ENCODE data around the gene NFX1.

NFX1 gene

DNA sequence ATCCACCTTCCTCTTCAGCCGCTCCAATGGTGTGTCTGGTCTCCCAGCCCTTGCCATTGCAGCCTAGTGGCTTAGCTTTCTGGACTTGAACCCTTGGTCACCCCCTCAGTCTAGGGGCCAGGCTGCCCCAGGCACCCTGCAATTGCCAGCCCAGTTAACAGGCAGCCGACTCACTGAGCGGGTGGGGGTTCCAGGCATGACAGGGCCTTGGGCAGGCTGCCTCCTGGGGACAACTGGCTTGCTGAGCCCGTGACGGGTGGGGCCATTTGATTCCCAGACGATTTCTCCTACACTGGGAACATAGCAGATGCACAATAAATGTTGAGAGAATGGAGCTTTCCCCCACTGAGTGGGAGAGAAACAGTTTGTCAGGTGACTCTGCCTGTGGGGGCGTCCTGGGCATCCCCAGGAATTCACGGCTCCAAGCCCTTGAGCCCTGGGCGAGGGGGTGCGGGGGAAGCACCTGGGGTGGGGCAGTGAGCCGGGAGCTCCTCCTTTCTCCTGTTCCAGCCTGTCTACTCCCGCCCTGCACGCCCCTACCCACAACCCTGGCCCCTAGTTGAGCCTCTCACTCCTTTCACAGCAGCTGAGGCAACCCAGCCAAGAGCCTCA is 124.7 kb downstream of the NFX1 start:
- H3K4me3 ChIP-seq (ENCODE audit: low read depth, low read length): no peak overlapping the region
- DNase-seq (ENCODE audit: low read depth, low spot score): no peak
- ChIA-PET POLR2A (no interaction called here), CTCF (interaction anchor here (0.8 to 6.2 kb wide), 23 partner anchors 8 to 142 kb away, joined by 3 to 51 read pairs (median 6); partner anchors contain the start of genes AQP3 and AQP7)
- TF ChIP-seq, protein P1, sequence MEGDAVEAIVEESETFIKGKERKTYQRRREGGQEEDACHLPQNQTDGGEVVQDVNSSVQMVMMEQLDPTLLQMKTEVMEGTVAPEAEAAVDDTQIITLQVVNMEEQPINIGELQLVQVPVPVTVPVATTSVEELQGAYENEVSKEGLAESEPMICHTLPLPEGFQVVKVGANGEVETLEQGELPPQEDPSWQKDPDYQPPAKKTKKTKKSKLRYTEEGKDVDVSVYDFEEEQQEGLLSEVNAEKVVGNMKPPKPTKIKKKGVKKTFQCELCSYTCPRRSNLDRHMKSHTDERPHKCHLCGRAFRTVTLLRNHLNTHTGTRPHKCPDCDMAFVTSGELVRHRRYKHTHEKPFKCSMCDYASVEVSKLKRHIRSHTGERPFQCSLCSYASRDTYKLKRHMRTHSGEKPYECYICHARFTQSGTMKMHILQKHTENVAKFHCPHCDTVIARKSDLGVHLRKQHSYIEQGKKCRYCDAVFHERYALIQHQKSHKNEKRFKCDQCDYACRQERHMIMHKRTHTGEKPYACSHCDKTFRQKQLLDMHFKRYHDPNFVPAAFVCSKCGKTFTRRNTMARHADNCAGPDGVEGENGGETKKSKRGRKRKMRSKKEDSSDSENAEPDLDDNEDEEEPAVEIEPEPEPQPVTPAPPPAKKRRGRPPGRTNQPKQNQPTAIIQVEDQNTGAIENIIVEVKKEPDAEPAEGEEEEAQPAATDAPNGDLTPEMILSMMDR (IDR thresholded peaks at IDR 0.05; ENCODE audit: insufficient read depth, low read length, missing control alignments): no peak

DNA sequence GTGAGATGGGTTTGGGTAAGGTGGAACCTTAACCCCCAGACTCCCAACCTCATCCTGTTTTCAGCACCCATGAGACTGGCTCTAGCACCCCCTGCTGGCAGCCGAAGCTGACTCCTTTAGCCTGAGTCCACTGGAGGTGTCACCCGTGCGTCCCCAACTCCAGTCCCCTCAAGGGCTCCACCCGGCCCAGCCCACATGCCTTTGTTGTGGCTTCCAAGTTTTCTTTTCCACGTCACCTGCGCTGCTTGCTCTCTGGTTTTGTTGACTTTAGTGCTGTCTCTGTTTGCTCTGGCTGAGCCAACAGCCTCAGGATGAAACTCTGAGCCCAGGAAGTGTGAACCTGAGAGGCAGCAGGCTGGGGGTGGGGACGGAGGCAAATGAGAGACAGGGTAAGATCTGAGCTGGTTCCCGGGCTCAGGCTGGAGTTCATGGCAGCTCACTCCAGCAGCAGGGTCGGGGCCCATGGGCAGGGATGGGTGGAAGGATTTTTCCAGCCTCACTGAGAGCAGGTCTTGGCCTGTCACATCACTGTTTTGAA is 125.3 kb downstream of the NFX1 start:
- TF ChIP-seq, protein P1 (IDR thresholded peaks at IDR 0.05; ENCODE audit: insufficient read depth, low read length, missing control alignments): peak; percentile 75
- POLR2A ChIA-PET: no interaction called here

DNA sequence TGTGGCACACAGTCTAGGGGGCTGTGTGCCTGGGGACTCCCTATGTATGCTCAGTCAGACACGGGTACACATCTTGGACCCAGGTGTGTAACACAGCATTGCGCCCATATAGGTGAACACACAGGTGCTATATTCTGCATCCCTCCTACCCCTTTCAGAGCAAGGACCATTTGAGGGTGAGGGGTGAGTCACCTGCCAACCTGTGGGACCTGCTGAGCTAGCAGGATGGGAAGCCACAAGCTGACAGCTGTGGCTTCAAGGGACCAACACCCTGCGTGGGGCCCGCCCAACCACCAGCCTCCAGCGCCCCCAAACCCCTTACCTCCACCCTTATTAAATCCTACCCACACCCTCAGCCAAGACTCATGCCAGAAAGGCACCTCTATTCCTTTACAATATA is 126.7 kb downstream of the NFX1 start:
- POLR2A ChIA-PET: no interaction called here
- CTCF ChIA-PET: interaction anchor here (1.7 to 6.2 kb wide), 10 partner anchors 8 to 131 kb away, joined by 4 to 51 read pairs (median 32); partner anchors contain the start of genes AQP3 and AQP7
- no peak for DNase-seq (ENCODE audit: low read depth, low spot score)
- H3K4me3 ChIP-seq (ENCODE audit: low read depth, low read length): no peak overlapping the region
- TF ChIP-seq, protein P1 (IDR thresholded peaks at IDR 0.05; ENCODE audit: insufficient read depth, low read length, missing control alignments): no peak

More for the DNA sequence above, 125.3 kb downstream of the NFX1 start:
- CTCF ChIA-PET: interaction anchor here (0.8 to 6.2 kb wide), 25 partner anchors 9 to 143 kb away, joined by 3 to 51 read pairs (median 6); partner anchors contain the start of genes AQP3 and AQP7
- H3K4me3 ChIP-seq (ENCODE audit: low read depth, low read length): no peak overlapping the region
- no peak for DNase-seq (ENCODE audit: low read depth, low spot score)

DNA sequence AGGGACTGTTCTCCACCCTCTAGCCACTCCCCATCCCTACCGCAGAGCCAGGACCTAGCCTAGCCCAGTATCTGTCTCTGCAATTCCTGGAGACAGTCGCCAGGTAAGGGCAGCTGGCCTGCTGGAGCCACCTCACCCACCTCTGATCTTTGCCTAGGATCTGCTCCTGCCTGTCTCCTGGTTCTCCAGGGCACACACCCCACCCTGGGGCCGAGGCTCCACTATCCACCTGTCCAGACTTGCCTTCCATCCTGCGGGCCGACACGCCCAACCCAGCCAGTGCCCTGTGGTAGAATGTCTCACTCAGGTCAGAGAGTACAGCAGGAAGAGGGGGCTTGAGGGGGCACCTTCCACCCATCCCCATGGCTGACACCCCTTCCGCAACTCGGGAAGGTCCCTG is 127.8 kb downstream of the NFX1 start:
- CTCF ChIA-PET: interaction anchor here (0.6 to 6.2 kb wide), 9 partner anchors 8 to 304 kb away, joined by 3 to 46 read pairs (median 3); partner anchors contain the start of genes AQP3 and AQP7
- no peak for DNase-seq (ENCODE audit: low read depth, low spot score)
- POLR2A ChIA-PET: no interaction called here
- H3K4me3 ChIP-seq (ENCODE audit: low read depth, low read length): no peak overlapping the region
- TF ChIP-seq, protein P1 (IDR thresholded peaks at IDR 0.05; ENCODE audit: insufficient read depth, low read length, missing control alignments): no peak

DNA sequence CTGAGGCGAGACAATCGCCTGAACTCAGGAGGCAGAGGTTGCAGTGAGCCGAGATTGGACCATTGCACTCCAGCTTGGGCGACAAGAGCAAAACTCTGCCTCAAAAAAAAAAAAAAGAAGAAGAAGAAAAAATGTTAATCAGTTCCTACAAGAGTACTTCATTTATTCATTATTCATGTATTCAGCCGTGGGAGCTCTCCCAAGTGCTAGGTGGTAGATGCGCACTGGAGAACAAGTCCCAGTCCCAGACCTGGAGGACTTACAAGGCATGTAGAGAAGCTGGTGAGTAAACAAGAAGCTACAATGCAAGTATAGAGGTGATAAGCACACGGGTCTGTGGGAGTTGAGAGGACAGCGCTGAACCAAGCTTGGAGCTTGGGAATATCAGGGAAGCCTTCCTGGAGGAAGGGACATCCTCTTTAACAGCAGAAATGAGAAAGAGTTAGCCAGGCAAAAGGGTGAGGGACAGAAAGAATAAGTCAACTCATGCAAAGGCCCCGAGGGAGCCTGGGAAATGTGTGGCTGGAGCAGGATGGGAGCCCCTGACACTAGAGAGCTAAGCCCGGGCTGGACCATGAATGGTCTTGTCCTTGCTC is 129.5 kb downstream of the NFX1 start:
- ChIA-PET POLR2A (no interaction called here), CTCF (interaction anchor here (0.9 to 1.0 kb wide), 2 partner anchors 13 to 34 kb away, joined by 3 to 4 read pairs; no protein-coding TSS in a partner anchor)
- TF ChIP-seq, protein P1 (IDR thresholded peaks at IDR 0.05; ENCODE audit: insufficient read depth, low read length, missing control alignments): no peak
- H3K4me3 ChIP-seq (ENCODE audit: low read depth, low read length): no peak overlapping the region
- no peak for DNase-seq (ENCODE audit: low read depth, low spot score)
